Fibroblast of skin of left quadriceps (primary cell): ENCODE results near the gene RHBDF1.
"Not testable (repeated sequence)": the region's sequence is repeated elsewhere in the genome, so short reads cannot be mapped to it uniquely, and the experiment has no call there.

Experiments
- DNase-seq, 2 experiments: peaks; one replicate each; pipeline ENCODE4 v3.0.0-alpha.2; 2013; ENCODE audit warnings: low read depth in 2 of 2

Gene RHBDF1

DNA sequence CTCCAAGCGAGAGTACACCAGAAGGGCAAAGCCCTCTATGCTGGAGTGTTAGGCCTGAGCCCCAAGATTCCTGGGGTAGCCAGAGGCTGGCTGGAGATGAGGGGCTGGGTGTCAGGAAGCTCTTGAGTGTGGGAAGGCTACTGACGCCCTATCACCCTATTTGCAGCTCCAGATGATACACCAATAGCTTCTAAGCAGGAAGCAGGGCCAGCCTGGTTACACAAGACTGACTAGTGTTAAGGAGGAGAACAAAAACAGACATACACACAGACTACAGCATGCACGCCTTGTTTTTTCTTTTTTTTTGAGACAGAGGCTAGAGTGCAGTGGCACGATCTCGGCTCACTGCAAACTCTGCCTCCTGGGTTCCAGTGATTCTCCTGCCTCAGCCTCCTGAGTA is 34.9 kb downstream of the RHBDF1 start:
- DNase-seq = no peak

DNA sequence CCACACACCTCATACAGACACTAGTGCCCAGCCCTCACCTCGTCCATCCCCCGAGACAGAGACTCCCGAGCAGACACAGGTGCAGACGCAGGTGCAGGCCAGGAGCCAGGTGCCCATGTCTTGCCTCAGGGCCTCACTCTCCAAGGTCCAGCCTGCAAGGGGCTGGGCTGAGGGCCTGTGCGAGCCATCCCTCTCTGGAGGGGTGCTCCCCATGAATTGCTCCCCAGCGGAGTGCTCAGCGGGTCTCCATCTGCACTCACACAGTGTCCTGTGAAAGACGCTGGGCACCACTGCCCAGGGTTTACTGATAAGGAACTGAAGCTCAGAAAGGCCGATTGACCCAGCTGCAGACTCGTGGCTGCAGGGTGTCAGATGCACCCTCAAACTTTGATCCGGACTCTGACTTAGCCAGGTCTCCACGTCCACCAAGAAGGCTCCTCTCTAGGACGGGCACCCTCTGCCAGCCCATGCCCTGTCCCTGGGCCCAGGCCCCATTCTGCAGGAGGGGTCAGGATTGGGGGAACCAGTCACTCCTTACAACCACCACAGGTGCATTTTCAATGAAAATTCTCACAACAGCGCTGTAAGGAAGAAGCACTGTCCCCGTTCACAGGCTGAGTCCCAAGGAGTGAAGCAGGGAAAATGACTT is 36.0 kb downstream of the RHBDF1 start:
- DNase-seq = no peak

DNA sequence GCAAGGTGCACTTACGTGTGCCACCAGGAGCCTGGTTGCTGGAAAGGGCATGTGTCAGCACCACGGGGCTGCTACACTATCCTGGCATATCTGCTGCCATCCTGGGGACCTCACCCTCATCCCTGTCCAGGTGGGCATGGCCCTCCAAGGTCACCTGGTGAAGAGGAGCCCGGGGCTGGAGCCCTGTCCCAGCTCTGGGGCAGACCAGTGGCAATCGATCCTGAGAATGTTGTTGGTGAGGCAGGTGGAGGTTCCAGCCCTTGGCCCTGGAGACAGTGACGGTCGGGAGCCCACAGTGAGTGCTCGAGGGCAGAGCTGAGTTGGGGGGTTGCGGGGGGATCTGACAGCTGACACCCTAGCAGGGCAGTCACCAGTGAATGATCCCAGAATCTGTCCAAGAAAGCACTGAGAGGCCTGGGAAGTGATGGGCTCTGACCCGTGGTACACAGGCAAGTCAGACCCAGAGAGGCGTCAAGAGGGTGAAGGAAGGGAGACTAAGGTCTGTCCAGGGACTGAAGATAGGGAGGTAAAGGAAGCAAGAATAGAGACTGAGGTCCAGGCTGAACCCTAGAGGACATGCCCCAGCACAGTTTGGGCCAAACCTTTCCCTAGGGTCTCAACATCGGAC is 36.6 kb downstream of the RHBDF1 start:
- no peak for DNase-seq

DNA sequence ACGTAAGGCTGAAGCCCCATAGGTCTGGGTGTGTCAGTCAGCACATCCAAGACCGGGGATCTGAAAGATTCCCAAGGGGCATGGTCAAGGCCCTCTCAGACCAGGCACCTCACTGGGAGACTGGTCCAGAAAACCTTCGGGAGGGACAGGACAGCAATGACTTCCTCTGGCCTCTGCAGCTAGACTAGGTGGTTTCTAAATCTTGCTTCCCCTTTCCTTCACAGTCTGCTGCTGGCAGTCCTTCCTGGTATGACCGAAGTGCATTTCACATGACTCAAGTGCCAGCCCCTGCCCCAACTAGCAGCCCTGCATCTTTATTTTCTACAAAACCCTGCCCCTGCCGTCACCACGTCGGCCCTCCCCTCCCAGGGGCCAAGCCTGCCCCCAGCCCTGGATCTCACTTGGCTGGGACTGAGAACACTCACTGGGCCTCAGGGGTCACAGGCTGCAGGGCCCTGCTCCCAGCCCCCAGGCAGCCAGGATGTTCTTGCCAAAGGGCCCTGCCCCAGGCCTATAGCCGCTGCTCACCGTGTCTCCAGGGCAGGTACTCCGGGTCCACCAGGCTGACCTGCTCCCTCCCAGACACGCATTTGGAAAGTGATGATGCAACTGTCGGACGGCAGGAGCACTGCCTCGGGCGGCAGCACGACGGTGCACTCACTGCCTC is 37.3 kb downstream of the RHBDF1 start:
- no peak for DNase-seq

DNA sequence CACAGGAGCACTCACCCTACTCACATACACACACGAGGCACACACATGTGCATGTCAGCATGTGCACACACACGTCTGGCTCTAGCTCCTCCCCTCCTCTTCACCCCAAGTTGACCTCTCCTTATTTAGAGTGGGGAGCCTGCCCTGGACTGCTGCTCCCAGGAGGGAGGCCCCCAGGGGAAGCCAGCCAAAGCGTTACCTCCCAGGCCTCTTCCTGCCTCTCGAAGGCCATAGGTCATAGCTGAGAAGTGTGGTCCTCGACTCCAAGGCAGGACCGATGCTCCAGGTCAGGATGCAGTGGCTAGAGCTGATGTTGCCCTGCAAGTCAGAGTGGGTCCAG is 37.8 kb downstream of the RHBDF1 start:
- no peak for DNase-seq

DNA sequence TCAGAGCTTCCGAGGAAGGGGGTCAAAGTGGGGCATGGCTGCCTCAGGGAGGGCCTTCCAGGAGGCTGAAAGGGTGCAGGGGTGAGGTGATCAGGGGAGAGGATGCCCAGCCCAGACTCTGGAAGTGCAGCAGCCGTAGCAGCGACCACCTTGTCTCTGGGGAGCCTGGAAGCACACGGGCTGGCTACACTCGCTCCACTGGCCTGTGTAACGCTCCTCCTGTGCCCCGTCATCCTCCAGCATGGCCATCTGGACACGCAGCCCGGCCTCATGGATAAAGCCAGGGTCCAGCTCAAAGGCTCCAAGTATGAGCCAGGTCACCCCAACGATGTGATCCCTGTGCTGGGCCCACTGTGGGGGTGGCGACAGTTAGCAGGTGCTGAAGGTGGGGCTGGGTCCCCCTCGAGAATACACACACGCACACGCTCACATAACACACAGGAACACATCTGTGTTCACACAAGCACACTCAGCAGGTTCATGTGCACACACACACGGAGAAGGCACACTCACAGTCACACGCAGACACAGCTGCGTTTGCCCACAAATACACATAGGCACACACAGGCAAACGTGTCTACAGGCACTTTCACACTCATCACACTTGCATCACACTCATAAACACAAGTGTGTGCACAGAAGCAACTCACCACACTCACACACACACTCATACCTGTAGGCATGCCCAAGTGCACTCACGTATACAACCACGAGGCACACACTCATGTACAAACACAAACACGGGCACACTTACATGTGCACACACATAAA is 38.4 kb downstream of the RHBDF1 start:
- DNase-seq = no peak

DNA sequence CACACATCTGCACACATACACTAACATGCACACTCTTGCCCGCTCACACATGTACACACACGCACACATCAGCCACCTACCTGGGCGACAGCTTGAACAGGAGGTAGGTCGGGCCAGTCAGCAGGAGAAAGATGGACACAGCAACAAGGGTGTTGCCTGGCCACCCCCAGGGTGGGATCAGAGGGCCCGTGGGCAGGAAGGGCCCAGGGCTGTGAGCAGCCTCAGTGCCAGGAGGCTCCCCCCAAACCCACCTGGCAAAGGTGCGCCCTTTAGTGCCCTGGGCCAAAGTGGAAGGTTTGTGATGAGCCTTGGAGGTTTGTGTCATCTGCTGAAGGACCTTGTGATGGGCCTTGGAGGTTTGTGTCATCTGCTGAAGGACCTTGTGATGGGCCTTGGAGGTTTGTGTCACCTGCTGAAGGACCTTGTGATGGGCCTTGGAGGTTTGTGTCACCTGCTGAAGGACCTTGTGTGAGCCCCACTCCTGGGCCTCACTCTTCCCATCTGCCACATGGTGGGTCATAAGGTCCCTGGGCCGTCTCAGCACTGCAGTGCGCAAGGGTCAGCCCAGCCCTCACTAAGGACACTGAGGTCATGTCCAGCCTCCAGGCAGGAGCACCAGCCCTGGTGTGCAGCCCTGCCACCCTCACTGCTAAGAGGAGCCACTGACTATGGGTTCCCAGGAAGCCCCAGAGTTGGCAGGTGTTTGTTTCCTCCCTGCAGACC is 39.1 kb downstream of the RHBDF1 start:
- not testable (repeated sequence) for DNase-seq

DNA sequence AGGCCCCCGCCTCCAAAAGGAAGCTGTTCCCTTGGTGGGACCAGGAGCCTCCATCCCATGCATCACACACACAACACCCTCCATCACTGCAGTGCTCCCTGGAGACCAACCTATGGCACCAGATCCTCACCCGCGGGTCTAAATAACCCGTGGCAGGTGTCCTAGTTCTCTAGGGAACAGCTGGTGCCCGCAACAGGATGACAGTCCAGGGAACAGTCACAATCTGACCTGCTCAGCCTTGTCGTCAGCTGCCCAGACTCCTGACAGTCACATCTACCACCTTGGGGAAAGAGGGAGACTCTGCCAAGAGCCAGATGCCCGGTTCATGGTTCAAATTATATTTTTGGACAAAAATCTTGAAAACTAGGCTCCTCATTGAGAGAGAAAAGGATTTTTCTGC is 41.8 kb downstream of the RHBDF1 start:
- DNase-seq = not testable (repeated sequence)

DNA sequence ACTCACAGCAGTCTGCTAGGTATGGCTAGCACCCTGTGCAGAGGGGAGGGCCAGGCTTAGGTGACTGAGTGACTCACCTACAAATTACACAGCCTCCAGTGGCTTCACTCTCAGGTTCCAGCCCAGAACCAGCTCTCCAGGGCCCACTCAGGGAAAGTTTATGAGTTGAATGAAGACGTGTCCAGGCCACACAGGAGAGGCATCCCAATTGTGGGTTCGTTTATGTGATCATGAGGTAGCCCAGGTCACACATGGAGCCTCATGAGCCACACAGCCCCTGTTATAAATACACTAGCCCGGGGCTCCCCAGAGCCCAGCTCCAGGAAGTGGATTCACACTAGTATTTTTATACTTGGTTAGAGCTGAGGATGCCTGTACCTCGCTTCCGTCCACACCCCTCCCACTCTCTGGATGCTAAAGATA is 46.5 kb downstream of the RHBDF1 start:
- not testable (repeated sequence) for DNase-seq

DNA sequence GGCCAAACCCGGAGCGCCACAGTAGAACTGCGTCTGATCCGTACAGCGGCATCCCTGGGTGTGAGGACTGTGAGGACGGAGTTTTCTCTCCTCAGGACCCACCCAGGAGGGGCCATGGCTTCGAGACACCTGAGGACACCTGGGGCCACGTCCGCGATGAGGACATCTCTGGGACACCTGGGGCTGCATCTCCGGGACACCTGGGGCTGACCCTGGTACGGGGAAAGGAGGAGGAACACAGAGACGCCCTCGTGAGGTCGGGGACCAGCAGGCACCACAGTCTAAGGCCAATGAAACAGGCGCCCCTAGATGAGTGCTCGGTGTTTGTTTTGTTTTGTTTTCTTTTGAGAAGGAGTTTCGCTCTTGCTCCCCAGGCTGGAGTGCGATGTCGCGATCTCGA is 48.3 kb downstream of the RHBDF1 start:
- DNase-seq = not testable (repeated sequence)

DNA sequence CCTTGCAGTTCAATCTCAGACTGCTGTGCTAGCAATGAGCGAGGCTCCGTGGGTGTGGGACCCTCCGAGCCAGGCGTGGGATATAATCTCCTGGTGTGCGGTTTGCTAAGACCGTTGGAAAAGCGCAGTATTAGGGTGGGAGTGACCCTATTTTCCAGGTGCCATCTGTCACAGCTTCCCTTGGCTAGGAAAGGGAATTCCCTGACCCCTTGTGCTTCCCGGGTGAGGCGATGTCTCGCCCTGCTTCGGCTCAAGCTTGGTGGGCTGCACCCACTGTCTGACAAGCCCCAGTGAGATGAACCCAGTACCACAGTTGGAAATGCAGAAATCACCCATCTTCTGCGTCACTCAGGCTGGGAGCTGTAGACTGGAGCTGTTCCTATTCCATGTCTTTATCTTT is 51.5 kb downstream of the RHBDF1 start:
- DNase-seq = not testable (repeated sequence)

DNA sequence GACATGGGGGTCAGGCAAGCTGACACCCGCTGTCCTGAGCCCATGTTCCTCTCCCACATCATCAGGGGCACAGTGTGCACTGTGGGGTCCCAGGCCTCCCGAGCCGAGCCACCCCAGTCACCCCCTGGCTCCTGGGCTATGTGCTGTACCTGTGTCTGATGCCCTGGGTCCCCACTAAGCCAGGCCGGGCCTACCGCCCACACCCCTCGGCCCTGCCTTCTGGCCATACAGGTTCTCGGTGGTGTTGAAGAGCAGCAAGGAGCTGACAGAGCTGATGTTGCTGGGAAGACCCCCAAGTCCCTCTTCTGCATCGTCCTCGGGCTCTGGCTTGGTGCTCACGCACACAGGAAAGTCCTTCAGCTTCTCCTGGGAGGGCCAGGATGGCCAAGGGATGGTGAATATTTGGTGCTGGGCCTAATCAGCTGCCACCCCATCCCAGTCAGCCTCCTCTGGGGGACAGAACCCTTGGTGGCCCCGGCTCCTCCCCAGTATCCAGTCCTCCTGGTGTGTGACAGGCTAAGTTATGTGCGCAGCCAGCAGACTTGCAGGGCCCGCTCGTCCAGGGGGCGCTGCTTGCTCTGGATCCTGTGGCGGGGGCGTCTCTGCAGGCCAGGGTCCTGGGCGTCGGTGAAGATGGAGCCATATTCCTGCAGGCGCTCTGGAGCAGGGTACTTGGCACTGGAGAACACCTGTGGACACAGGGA is 55.2 kb downstream of the RHBDF1 start:
- not testable (repeated sequence) for DNase-seq

DNA sequence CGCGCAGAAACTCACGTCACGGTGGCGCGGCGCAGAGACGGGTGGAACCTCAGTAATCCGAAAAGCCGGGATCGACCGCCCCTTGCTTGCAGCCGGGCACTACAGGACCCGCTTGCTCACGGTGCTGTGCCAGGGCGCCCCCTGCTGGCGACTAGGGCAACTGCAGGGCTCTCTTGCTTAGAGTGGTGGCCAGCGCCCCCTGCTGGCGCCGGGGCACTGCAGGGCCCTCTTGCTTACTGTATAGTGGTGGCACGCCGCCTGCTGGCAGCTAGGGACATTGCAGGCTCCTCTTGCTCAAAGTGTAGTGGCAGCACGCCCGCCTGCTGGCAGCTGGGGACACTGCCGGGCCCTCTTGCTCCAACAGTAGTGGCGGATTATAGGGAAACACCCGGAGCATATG is 61.7 kb downstream of the RHBDF1 start:
- not testable (repeated sequence) for DNase-seq

DNA sequence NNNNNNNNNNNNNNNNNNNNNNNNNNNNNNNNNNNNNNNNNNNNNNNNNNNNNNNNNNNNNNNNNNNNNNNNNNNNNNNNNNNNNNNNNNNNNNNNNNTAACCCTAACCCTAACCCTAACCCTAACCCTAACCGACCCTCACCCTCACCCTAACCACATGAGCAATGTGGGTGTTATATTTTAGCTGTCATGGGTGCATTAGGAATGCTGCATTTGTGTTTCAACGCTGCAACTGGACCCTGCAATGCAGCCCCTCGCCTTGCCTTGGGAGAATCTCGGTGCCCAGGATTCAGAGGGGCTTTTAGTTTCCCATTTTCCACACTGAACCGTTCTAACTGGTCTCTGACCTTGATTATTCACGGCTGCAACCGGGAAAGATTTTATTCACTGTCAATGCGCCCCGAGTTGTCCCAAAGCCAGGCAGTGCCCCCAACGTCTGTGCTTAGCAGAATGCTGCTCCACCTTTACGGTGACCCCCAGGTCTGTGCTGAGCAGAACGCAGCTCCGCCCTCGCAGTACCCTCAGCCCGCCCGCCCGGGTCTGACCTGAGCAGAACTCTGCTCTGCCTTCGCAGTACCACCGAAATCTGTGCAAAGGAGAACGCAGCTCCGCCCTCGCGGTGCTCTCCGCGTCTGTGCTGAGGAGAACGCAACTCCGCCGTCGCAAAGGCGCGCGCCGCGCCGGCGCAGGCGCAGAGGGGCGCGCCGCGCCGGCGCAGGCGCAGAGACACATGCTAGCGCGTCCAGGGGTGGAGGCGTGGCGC is 62.3 kb downstream of the RHBDF1 start:
- no peak for DNase-seq
